GM20431 (cell line): ENCODE data around the gene ARV1.

Source experiments
- in situ Hi-C: fragments of 300-500 bp; cut with MseI, MboI; formaldehyde crosslinking; loops from one replicate; pipeline ENCODE4 v1.15.0; 2020; ENCODE audit warnings: low sequenced_read_pairs; ENCODE audit not compliant: unreplicated experiment

The ARV1 gene

GRCh38 chr1:230978491-230979388 lies at the start of gene ARV1, which contains the start of gene TTC13:
Gene ARV1 (plus strand): TSS chr1:230979094. CDS start chr1:230979106, 12 bp downstream.
Gene TTC13 (minus strand): TSS chr1:230978861. CDS start chr1:230978830, 31 bp downstream.
- in situ Hi-C loops: no loop called here

- in situ Hi-C loops: no loop called here
These were observed 47.9 kb upstream of the ARV1 start for GRCh38 chr1:230930986-230931385.

- in situ Hi-C loops: no loop called here
These were observed 43.0 kb upstream of the ARV1 start for GRCh38 chr1:230935852-230936251.

GRCh38 chr1:230936475-230936874 lies 42.4 kb upstream of the ARV1 start:
- in situ Hi-C loops: no loop called here

- in situ Hi-C loops: no loop called here
These were observed 41.5 kb upstream of the ARV1 start for GRCh38 chr1:230937371-230937770.

- in situ Hi-C loops: no loop called here
These were observed 39.9 kb upstream of the ARV1 start for GRCh38 chr1:230938924-230939368.

GRCh38 chr1:230939806-230940489 lies 38.9 kb upstream of the ARV1 start:
- in situ Hi-C loops: no loop called here

- in situ Hi-C loops: no loop called here
These were observed 38.0 kb upstream of the ARV1 start for GRCh38 chr1:230940848-230941247.

- in situ Hi-C loops: no loop called here
These were observed 35.8 kb upstream of the ARV1 start for GRCh38 chr1:230943048-230943593.

GRCh38 chr1:230948301-230948700 lies 30.6 kb upstream of the ARV1 start:
- in situ Hi-C loops: no loop called here

GRCh38 chr1:230948903-230949302 lies 30.0 kb upstream of the ARV1 start:
- in situ Hi-C loops: no loop called here

- in situ Hi-C loops: no loop called here
These were observed 28.5 kb upstream of the ARV1 start for GRCh38 chr1:230950404-230950803.

GRCh38 chr1:230957580-230957989 lies 21.3 kb upstream of the ARV1 start:
- in situ Hi-C loops: no loop called here

- in situ Hi-C loops: no loop called here
These were observed 20.5 kb upstream of the ARV1 start for GRCh38 chr1:230958370-230958769.

- in situ Hi-C loops: no loop called here
These were observed 14.0 kb upstream of the ARV1 start for GRCh38 chr1:230964896-230965295.

- in situ Hi-C loops: no loop called here
These were observed 13.4 kb upstream of the ARV1 start for GRCh38 chr1:230965535-230965934.

GRCh38 chr1:230966358-230966873 lies 12.5 kb upstream of the ARV1 start:
- in situ Hi-C loops: no loop called here

GRCh38 chr1:230970432-230970831 lies 8.5 kb upstream of the ARV1 start:
- in situ Hi-C loops: no loop called here

- in situ Hi-C loops: no loop called here
These were observed 7.1 kb upstream of the ARV1 start for GRCh38 chr1:230971771-230972170.

GRCh38 chr1:230972855-230973271 lies 6.0 kb upstream of the ARV1 start:
- in situ Hi-C loops: no loop called here

- in situ Hi-C loops: no loop called here
These were observed 3.3 kb upstream of the ARV1 start for GRCh38 chr1:230975636-230976035.
